A673 (cell line): ENCODE results near the gene SCGB3A1.

Experiments
- CTCF ChIP-seq: fragments of 300-800, 200-600 bp; sonication (generic); conservative IDR thresholded peaks from 2 replicates; pipeline ENCODE4 v1.5.1; 2017; ENCODE audit warnings: low read depth, mild to moderate bottlenecking, antibody characterized with exemption, low read length, moderate library complexity, mixed read lengths
- EZH2 ChIP-seq: fragments of 200-600 bp; sonication (generic); IDR thresholded peaks from 2 replicates; pipeline ENCODE4 v1.6.1; 2017; ENCODE audit warnings: borderline replicate concordance, low read depth, mild to moderate bottlenecking, mixed read lengths, antibody characterized with exemption, low read length; ENCODE audit not compliant: poor library complexity, severe bottlenecking

GRCh38 chr5:180553530-180553929 is 37.8 kb downstream of the SCGB3A1 start:
- no peak for TF ChIP-seq CTCF
- TF ChIP-seq EZH2, result no peak
